ENCODE results near the gene ICOSLG. TPM values are rescaled to one million over a fixed set of nuclear protein-coding genes. Genes with fewer than 3 reads are reported as not detected.

ICOSLG gene
- total and polyA plus RNA-seq, 2 of the 13 experiments (the other 11 are each of a cell fraction or from before 2014, with no cell fraction given), result 0.51 to 1.3 TPM

DNA sequence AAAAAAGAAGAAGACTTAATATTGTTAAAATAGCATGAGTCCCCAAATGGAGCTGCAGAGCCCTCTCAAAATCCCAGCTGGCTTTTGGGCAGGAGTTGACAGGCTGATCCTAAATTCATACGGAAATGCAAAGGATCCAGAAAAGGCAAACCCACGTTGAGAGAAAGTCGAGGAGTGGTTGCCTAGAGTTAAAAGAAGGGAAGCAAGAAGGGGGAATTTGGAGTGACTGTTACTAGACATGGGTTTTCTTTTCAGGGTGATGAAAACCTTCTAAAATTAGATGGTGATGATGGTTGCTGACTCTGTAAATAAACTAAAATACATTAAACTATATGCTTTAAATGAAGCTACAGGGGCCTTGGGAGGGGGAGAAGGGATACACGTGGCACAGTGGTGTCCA is 19.3 kb upstream of the ICOSLG start:
- no peak overlapping the region for H3K9ac ChIP-seq (ENCODE audit: insufficient read depth, low read depth, low read length)
- no peaks in the 10 kb centered on the region for H3K79me2 ChIP-seq (ENCODE audit: insufficient read depth, low read length)
- CTCF ChIA-PET (ENCODE audit: low intra/inter-chr PET ratio, low total read pairs), result no interaction called here
- H4K20me1 ChIP-seq (ENCODE audit: insufficient read depth, low read length), result no peaks in the 10 kb centered on the region
- no peak overlapping the region for H3K4me3 ChIP-seq (replicated peaks in 1 of 3; ENCODE audit: insufficient read depth in 1 of 3, low read depth in 2 of 3, low read length in 3 of 3)
- DNase-seq (ENCODE audit: low spot score) (no peak), FAIRE-seq (no peak), ATAC-seq (no peak)
- no peak overlapping the region for H2AFZ ChIP-seq (ENCODE audit: low read length)
- POLR2A ChIA-PET, result no interaction called here
- WGBS (ENCODE audit: low lambda C conversion rate), result 53% methylated on average over 4 of the region's 4 CpGs
- BruUV-seq (replicated peaks), result no TSS peak
- no peak overlapping the region for H3K27ac ChIP-seq (ENCODE audit: extremely low read length, insufficient read depth, low read length)
- no peak for TF ChIP-seq ZNF510 (CRISPR knock-in tag; IDR thresholded peaks at IDR 0.05; ENCODE audit: low read depth)
- no peak for TF ChIP-seq SIX1 (CRISPR knock-in tag; IDR thresholded peaks at IDR 0.05; ENCODE audit: borderline replicate concordance)
- no peak for TF ChIP-seq ZNF780A (CRISPR knock-in tag; IDR thresholded peaks at IDR 0.05)
- TF ChIP-seq HNF1A (IDR thresholded peaks at IDR 0.05; ENCODE audit: low read depth), result no peak
- no peak for TF ChIP-seq HNF1A (CRISPR knock-in tag; IDR thresholded peaks at IDR 0.05; ENCODE audit: borderline replicate concordance)
- no peak for TF ChIP-seq HNF1B (CRISPR knock-in tag; IDR thresholded peaks at IDR 0.05)
- no peak overlapping the region for H3K4me2 ChIP-seq (ENCODE audit: low read depth, low read length)
- H3K36me3 ChIP-seq (replicated peaks in 1 of 2; ENCODE audit: control insufficient read depth in 1 of 2, insufficient read depth in 2 of 2, low read length in 2 of 2), result no peaks in the 10 kb centered on the region
- in situ Hi-C loops (cut with HindIII; ENCODE audit: extremely low pct_ligation_motif_present, low pct_unique_long_range_greater_than_20kb) (no loop called here), intact Hi-C loops (cut with micrococcal nuclease; ENCODE audit: unreplicated experiment) (no loop called here)
- peaks cover 0 to 13% of the 10 kb centered on the region in 2 experiments; a peak in 1 of 5 replicates for H3K27me3 ChIP-seq (ENCODE audit: control insufficient read depth in 1 of 2, insufficient read depth in 2 of 2, low read length in 2 of 2)
- no peaks in the 10 kb centered on the region for H3K9me3 ChIP-seq (ENCODE audit: low read length)
- peaks cover 23% of the 10 kb centered on the region for H3K4me1 ChIP-seq (ENCODE audit: insufficient read depth, low read length)
